ENCODE measurements around the gene TRAPPC5.

TRAPPC5 gene

DNA sequence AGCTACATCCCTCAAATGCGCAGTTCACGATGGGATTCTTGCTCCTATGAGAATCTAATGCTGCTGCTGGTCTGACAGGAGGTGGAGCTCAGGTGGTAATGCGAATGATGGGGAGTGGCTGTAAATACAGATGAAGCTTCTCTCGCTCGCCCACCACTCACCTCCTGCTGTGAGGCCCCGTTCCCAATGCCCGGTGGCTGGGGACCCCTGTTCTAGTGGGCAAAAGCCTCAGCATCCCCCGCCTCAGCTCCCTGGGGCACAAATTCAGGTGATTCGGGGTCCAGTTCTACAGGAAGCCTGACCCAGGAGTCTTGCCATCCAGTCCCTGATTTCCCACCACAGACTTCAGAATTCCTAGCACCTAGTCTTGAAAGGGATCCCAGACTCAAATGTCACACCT, 8.1 kb upstream of the TRAPPC5 start:
- no peak for DNase-seq (ENCODE audit: low read depth)
- in situ Hi-C loops (cut with HindIII; ENCODE audit: low sequenced_read_pairs), result no loop called here
- no peak overlapping the region for H3K4me3 ChIP-seq (ENCODE audit: low read depth, low read length)
- TF ChIP-seq, protein P1, sequence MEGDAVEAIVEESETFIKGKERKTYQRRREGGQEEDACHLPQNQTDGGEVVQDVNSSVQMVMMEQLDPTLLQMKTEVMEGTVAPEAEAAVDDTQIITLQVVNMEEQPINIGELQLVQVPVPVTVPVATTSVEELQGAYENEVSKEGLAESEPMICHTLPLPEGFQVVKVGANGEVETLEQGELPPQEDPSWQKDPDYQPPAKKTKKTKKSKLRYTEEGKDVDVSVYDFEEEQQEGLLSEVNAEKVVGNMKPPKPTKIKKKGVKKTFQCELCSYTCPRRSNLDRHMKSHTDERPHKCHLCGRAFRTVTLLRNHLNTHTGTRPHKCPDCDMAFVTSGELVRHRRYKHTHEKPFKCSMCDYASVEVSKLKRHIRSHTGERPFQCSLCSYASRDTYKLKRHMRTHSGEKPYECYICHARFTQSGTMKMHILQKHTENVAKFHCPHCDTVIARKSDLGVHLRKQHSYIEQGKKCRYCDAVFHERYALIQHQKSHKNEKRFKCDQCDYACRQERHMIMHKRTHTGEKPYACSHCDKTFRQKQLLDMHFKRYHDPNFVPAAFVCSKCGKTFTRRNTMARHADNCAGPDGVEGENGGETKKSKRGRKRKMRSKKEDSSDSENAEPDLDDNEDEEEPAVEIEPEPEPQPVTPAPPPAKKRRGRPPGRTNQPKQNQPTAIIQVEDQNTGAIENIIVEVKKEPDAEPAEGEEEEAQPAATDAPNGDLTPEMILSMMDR (IDR thresholded peaks at IDR 0.05; ENCODE audit: low read depth, low read length, missing control alignments), result no peak

- DNase-seq (ENCODE audit: low read depth), result no peak
- in situ Hi-C loops (cut with HindIII; ENCODE audit: low sequenced_read_pairs), result no loop called here
- H3K4me3 ChIP-seq (ENCODE audit: low read depth, low read length), result no peak overlapping the region
Observed at GRCh38 chr19:7674010-7675005, 6.3 kb upstream of the TRAPPC5 start.

DNA sequence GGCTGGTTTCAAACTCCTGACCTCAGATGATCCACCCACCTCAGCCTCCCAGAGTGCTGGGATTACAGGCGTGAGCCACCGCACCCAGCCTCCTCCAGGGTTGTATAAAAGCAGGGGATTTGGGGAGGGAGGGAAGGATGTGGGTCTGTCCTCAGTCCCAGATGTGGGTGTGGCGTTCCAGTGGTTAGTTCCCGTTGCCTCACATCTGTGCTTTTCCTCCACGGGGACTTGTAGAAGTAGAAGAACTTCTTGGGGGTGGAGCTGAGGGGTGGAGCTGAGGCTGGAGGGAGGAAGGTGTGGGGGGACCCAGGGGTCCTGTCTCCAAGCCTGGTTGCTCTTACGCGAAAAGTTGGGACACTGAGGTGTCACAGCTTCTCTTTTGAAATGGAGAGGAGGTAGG, 4.3 kb upstream of the TRAPPC5 start:
- in situ Hi-C loops (cut with HindIII; ENCODE audit: low sequenced_read_pairs), result no loop called here
- TF ChIP-seq, protein P1 (IDR thresholded peaks at IDR 0.05; ENCODE audit: low read depth, low read length, missing control alignments), result no peak
- DNase-seq (ENCODE audit: low read depth), result no peak
- H3K4me3 ChIP-seq (ENCODE audit: low read depth, low read length), result no peak overlapping the region

More at GRCh38 chr19:7674010-7675005, 6.3 kb upstream of the TRAPPC5 start:
- TF ChIP-seq, protein P1 (IDR thresholded peaks at IDR 0.05; ENCODE audit: low read depth, low read length, missing control alignments), result no peak

DNA sequence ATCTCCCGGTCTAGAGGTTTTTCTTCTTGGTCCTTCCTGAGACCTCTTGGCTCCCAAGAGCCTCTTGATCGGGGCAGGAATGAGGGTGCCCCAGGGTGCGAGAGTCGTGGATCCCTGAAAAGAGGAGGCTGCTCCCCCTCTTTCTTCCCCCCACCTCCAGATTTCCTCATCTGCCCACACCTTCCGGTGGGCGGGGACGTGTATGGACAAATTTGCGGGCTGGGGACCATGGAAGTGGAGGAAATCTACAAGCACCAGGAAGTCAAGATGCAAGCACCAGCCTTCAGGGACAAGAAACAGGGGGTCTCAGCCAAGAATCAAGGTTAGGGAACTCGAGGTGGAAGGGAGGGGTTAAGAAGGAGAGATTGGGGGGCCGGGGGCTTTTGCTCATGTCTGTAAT, 3.8 kb upstream of the TRAPPC5 start, which contains the start of gene MCEMP1:
MCEMP1 (plus strand) TSS at position 237 of the 400 bp plus-strand sequence; CDS start at position 268, 31 bp downstream.
- TF ChIP-seq, protein P1 (IDR thresholded peaks at IDR 0.05; ENCODE audit: low read depth, low read length, missing control alignments), result no peak
- in situ Hi-C loops (cut with HindIII; ENCODE audit: low sequenced_read_pairs), result no loop called here
- DNase-seq (ENCODE audit: low read depth), result no peak
- H3K4me3 ChIP-seq (ENCODE audit: low read depth, low read length), result no peak within 1 kb of the TSS

DNA sequence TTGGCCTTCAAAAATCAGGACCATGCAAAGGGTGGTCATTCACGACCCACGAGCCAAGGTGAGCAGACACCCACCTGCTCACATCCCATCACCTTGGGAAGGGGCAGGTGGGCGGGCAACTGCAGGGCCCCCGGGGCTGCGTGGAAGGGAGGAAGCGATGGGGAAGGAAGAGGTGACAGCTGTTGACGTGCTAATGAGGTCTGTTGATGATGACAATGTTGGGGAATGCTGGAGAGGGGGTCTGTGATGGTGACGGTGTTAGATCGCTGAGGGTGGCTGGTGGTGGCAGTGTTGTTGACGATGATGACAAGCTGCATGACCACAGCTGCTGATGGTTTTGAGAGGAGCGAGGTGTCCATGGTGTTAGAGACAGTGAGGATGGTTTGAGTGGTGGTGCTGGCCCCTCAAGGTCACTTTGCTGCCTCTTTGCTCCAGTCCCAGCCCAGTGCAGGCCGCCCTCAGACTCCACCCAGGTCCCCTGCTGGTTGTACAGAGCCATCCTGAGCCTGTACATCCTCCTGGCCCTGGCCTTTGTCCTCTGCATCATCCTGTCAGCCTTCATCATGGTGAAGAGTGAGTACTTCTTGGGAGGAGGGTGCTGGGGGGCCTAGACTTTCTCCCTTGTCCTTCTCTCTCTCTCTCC, 2.8 kb upstream of the TRAPPC5 start:
- in situ Hi-C loops (cut with HindIII; ENCODE audit: low sequenced_read_pairs), result no loop called here
- TF ChIP-seq, protein P1 (IDR thresholded peaks at IDR 0.05; ENCODE audit: low read depth, low read length, missing control alignments), result no peak
- no peak overlapping the region for H3K4me3 ChIP-seq (ENCODE audit: low read depth, low read length)
- DNase-seq (ENCODE audit: low read depth), result no peak

GRCh38 chr19:7678971-7679751, 1.5 kb upstream of the TRAPPC5 start:
- DNase-seq (ENCODE audit: low read depth), result no peak
- in situ Hi-C loops (cut with HindIII; ENCODE audit: low sequenced_read_pairs), result no loop called here
- TF ChIP-seq, protein P1 (IDR thresholded peaks at IDR 0.05; ENCODE audit: low read depth, low read length, missing control alignments), result no peak
- no peak overlapping the region for H3K4me3 ChIP-seq (ENCODE audit: low read depth, low read length)
